HEK293 (cell line): ENCODE measurements around the gene ANKRD1.

Experiments
- CTCF ChIA-PET: fragments of 350-600 bp; formaldehyde crosslinking; extraction: SDS; loops from one replicate; lab custom pipeline; 2021; ENCODE audit warnings: antibody characterized with exemption; lab: Yijun Ruan, JAX
- POLR2A ChIA-PET: fragments of 300-600 bp; formaldehyde crosslinking; extraction: SDS; loops from one replicate; lab custom pipeline; 2020; ENCODE audit warnings: antibody characterized with exemption, inconsistent platforms; lab: Yijun Ruan, JAX
- H3K27ac ChIP-seq: fragments of 200-500 bp; sonication (Bioruptor generic); 2 replicates; pipeline ENCODE4 v1.5.1; 2014; ENCODE audit warnings: low read depth, low read length, control low read depth, inconsistent platforms; ENCODE audit errors: extremely low read depth
- H3K36me3 ChIP-seq, 2 experiments: fragments of 200-500 bp in 1 of 2; sonication (Bioruptor generic) in 1 of 2; 1 replicate in 1 of 2; 2 replicates in 1 of 2; pipeline ENCODE4 v1.5.1; 2014 to 2017; ENCODE audit warnings: inconsistent platforms in 2 of 2, low read length in 2 of 2; ENCODE audit not compliant: control insufficient read depth in 2 of 2, insufficient read depth in 1 of 2
- H3K4me1 ChIP-seq: fragments of 200-500 bp; sonication (Bioruptor generic); 2 replicates; pipeline ENCODE4 v1.5.1; 2014; ENCODE audit warnings: mild to moderate bottlenecking, low read length, inconsistent platforms; ENCODE audit not compliant: control insufficient read depth, insufficient read depth
- H3K4me3 ChIP-seq: 2 replicates; pipeline ENCODE4 v1.5.1; 2011; ENCODE audit warnings: low read depth, mild to moderate bottlenecking, control low read depth, low read length, moderate library complexity
- H3K9me3 ChIP-seq: fragments of 200-500 bp; sonication (Bioruptor generic); 2 replicates; pipeline ENCODE4 v1.5.1; 2014; ENCODE audit warnings: low read depth, low read length, inconsistent platforms; ENCODE audit not compliant: control insufficient read depth, insufficient read depth
- FEZF1 ChIP-seq: fragments of 450-650 bp; formaldehyde crosslinking; IDR thresholded peaks from 2 replicates; pipeline ENCODE4 v1.5.1; 2016; ENCODE audit warnings: missing biosample characterization, missing genetic modification characterization
- GLI4 ChIP-seq: fragments of 450-650 bp; formaldehyde crosslinking; IDR thresholded peaks from 2 replicates; pipeline ENCODE4 v1.5.1; 2016; ENCODE audit warnings: missing biosample characterization, missing genetic modification characterization
- GLIS1 ChIP-seq: fragments of 450-650 bp; formaldehyde crosslinking; IDR thresholded peaks from 2 replicates; pipeline ENCODE4 v1.5.1; 2016; ENCODE audit warnings: missing biosample characterization, missing genetic modification characterization
- KLF1 ChIP-seq: fragments of 450-650 bp; formaldehyde crosslinking; IDR thresholded peaks from 2 replicates; pipeline ENCODE4 v1.5.1; 2016; ENCODE audit warnings: missing biosample characterization, missing genetic modification characterization
- MZF1 ChIP-seq: fragments of 450-650 bp; formaldehyde crosslinking; IDR thresholded peaks from 2 replicates; pipeline ENCODE4 v1.5.1; 2017; ENCODE audit warnings: missing biosample characterization, missing genetic modification characterization, borderline replicate concordance
- PATZ1 ChIP-seq: fragments of 450-650 bp; formaldehyde crosslinking; IDR thresholded peaks from 2 replicates; pipeline ENCODE4 v1.5.1; 2016; ENCODE audit warnings: missing biosample characterization, missing genetic modification characterization
- TRIM28 ChIP-seq: IDR thresholded peaks from 2 replicates; pipeline ENCODE4 v1.6.1; 2011; ENCODE audit warnings: low read length, control low read depth, borderline replicate concordance
- WT1 ChIP-seq: fragments of 450-650 bp; formaldehyde crosslinking; IDR thresholded peaks from 2 replicates; pipeline ENCODE4 v1.5.1; 2016; ENCODE audit warnings: missing biosample characterization, missing genetic modification characterization
- ZBTB17 ChIP-seq: fragments of 450-650 bp; formaldehyde crosslinking; IDR thresholded peaks from 2 replicates; pipeline ENCODE4 v1.5.1; 2016; ENCODE audit warnings: missing biosample characterization, missing genetic modification characterization
- ZIC2 ChIP-seq: fragments of 450-650 bp; formaldehyde crosslinking; IDR thresholded peaks from 2 replicates; pipeline ENCODE4 v1.5.1; 2016; ENCODE audit warnings: missing biosample characterization, missing genetic modification characterization
- ZNF138 ChIP-seq: fragments of 450-650 bp; formaldehyde crosslinking; IDR thresholded peaks from 2 replicates; pipeline ENCODE4 v1.5.1; 2016; ENCODE audit warnings: missing biosample characterization, missing genetic modification characterization, borderline replicate concordance
- ZNF155 ChIP-seq: fragments of 450-650 bp; formaldehyde crosslinking; IDR thresholded peaks from 2 replicates; pipeline ENCODE4 v1.5.1; 2016; ENCODE audit warnings: missing biosample characterization, missing genetic modification characterization
- ZNF302 ChIP-seq: fragments of 450-650 bp; formaldehyde crosslinking; IDR thresholded peaks from 2 replicates; pipeline ENCODE4 v1.5.1; 2016; ENCODE audit warnings: missing biosample characterization, missing genetic modification characterization, low read depth
- ZNF341 ChIP-seq: fragments of 450-650 bp; formaldehyde crosslinking; IDR thresholded peaks from 2 replicates; pipeline ENCODE4; 2016; ENCODE audit warnings: low read depth, missing biosample characterization, missing genetic modification characterization
- ZNF366 ChIP-seq: fragments of 450-650 bp; formaldehyde crosslinking; conservative IDR thresholded peaks from 2 replicates; pipeline ENCODE4 v1.5.1; 2016; ENCODE audit warnings: missing biosample characterization, missing genetic modification characterization
- ZNF391 ChIP-seq: fragments of 450-650 bp; formaldehyde crosslinking; IDR thresholded peaks from 2 replicates; pipeline ENCODE4 v1.5.1; 2016; ENCODE audit warnings: low read depth, missing biosample characterization, missing genetic modification characterization, borderline replicate concordance
- ZNF426 ChIP-seq: fragments of 450-650 bp; formaldehyde crosslinking; IDR thresholded peaks from 2 replicates; pipeline ENCODE4 v1.5.1; 2017; ENCODE audit warnings: missing biosample characterization, missing genetic modification characterization, mild to moderate bottlenecking, inconsistent platforms, moderate library complexity
- ZNF48 ChIP-seq: fragments of 450-650 bp; formaldehyde crosslinking; IDR thresholded peaks from 2 replicates; pipeline ENCODE4 v1.5.1; 2016; ENCODE audit warnings: missing biosample characterization, missing genetic modification characterization
- ZNF510 ChIP-seq: fragments of 450-650 bp; formaldehyde crosslinking; IDR thresholded peaks from 2 replicates; pipeline ENCODE4 v1.5.1; 2018; ENCODE audit warnings: mild to moderate bottlenecking, missing genetic modification characterization, missing biosample characterization; ENCODE audit not compliant: insufficient replicate concordance
- ZNF514 ChIP-seq: fragments of 450-650 bp; formaldehyde crosslinking; IDR thresholded peaks from 2 replicates; pipeline ENCODE4 v1.5.1; 2016; ENCODE audit warnings: missing biosample characterization, missing genetic modification characterization
- ZNF549 ChIP-seq: fragments of 450-650 bp; IDR thresholded peaks from 2 replicates; pipeline ENCODE4 v1.5.1; 2018; ENCODE audit warnings: missing biosample characterization, missing genetic modification characterization, mild to moderate bottlenecking, inconsistent platforms, moderate library complexity
- ZNF561 ChIP-seq: fragments of 450-650 bp; IDR thresholded peaks from 2 replicates; pipeline ENCODE4 v1.5.1; 2018; ENCODE audit warnings: missing biosample characterization, missing genetic modification characterization, borderline replicate concordance
- ZNF600 ChIP-seq: fragments of 450-650 bp; formaldehyde crosslinking; IDR thresholded peaks from 2 replicates; pipeline ENCODE4 v1.5.1; 2016; ENCODE audit warnings: missing biosample characterization, missing genetic modification characterization
- ZNF645 ChIP-seq: fragments of 450-650 bp; formaldehyde crosslinking; IDR thresholded peaks from 2 replicates; pipeline ENCODE4; 2016; ENCODE audit warnings: missing biosample characterization, missing genetic modification characterization
- ZSCAN30 ChIP-seq: fragments of 450-650 bp; IDR thresholded peaks from 2 replicates; pipeline ENCODE4 v1.5.1; 2018; ENCODE audit warnings: missing biosample characterization, mild to moderate bottlenecking, missing genetic modification characterization, moderate library complexity

The ANKRD1 gene

GRCh38 chr10:90930070-90930837 lies 9.4 kb upstream of the ANKRD1 start:
- ChIA-PET CTCF (interaction anchor here (0.7 to 1.9 kb wide), 4 partner anchors 10 to 321 kb away, joined by 3 to 6 read pairs (median 4); partner anchors contain the start of gene ANKRD1), POLR2A (interaction anchor here (0.7 to 2.9 kb wide), 4 partner anchors 9 to 79 kb away, joined by 3 to 29 read pairs (median 6); partner anchors contain the start of gene ANKRD1)
- no peak for TF ChIP-seq PATZ1
- TF ChIP-seq ZSCAN30 (tag by site-specific recombination): no peak
- no peak for TF ChIP-seq GLI4 (tag by site-specific recombination)
- no peak for TF ChIP-seq ZNF514
- peak; percentile 78 for TF ChIP-seq ZNF366 (tag by site-specific recombination)
- TF ChIP-seq ZNF341 (tag by site-specific recombination): peak; percentile 43; the same call in 1 of the 2 replicates
- peak; percentile 32; the same call in 1 of the 2 replicates for TF ChIP-seq FEZF1
- peak; percentile 98 for TF ChIP-seq ZNF561 (tag by site-specific recombination)
- TF ChIP-seq ZNF138 (tag by site-specific recombination): no peak
- TF ChIP-seq ZNF48: no peak
- TF ChIP-seq ZNF645 (tag by site-specific recombination): no peak
- no peak for TF ChIP-seq ZIC2
- TF ChIP-seq ZNF600 (tag by site-specific recombination): peak; percentile 39; the same call in 1 of the 2 replicates
- peak; percentile 78 for TF ChIP-seq KLF1
- TF ChIP-seq ZNF510 (tag by site-specific recombination): no peak
- peak; percentile 76 for TF ChIP-seq TRIM28
- TF ChIP-seq ZNF391: no peak
- peak; percentile 81 for TF ChIP-seq GLIS1 (tag by site-specific recombination)
- TF ChIP-seq ZBTB17 (tag by site-specific recombination): peak; percentile 39; the same call in 1 of the 2 replicates
- no peak for TF ChIP-seq ZNF426 (tag by site-specific recombination)
- TF ChIP-seq ZNF155 (tag by site-specific recombination): no peak
- peak; percentile 78 for TF ChIP-seq MZF1 (tag by site-specific recombination)
- TF ChIP-seq WT1 (tag by site-specific recombination): peak; percentile 66
- no peak for TF ChIP-seq ZNF549 (tag by site-specific recombination)
- TF ChIP-seq ZNF302 (tag by site-specific recombination): no peak
- Histone ChIP-seq H3K4me1 (0 out of 2 replicates have a peak, but pooled peaks cover 3% of the 10 kb centered on the region), H3K36me3 (no peaks in the 10 kb centered on the region), H3K27ac (no peak overlapping the region; the same call in 1 of the 2 replicates), H3K4me3 (no peak overlapping the region), H3K9me3 (no peaks in the 10 kb centered on the region)
